T-helper 2 cell treated with Interferon-gamma antibody and Interleukin-4, amounts not matched to agents 5 μg/mL and 100 μg/mL, for 36 hours (primary cell): Measurements from ENCODE around the gene SLC28A1.

Experiments used
- DNase-seq: peaks from one replicate; pipeline ENCODE4 v3.0.0; 2021; ENCODE audit warnings: low spot score
- H3K27ac Mint-ChIP-seq: one replicate; pipeline ENCODE4 v1.8.0; 2021; ENCODE audit warnings: mild to moderate bottlenecking, mixed read lengths
- H3K27me3 Mint-ChIP-seq: one replicate; pipeline ENCODE4 v1.8.0; 2021; ENCODE audit warnings: low read depth, mixed read lengths
- H3K36me3 Mint-ChIP-seq: one replicate; pipeline ENCODE4 v1.8.0; 2021; ENCODE audit warnings: low read depth, mixed read lengths
- H3K4me1 Mint-ChIP-seq: one replicate; pipeline ENCODE4 v1.8.0; 2021; ENCODE audit warnings: low read depth, mixed read lengths
- H3K4me3 Mint-ChIP-seq: one replicate; pipeline ENCODE4 v1.8.0; 2022; ENCODE audit warnings: mild to moderate bottlenecking, moderate library complexity, mixed read lengths
- H3K9me3 Mint-ChIP-seq: one replicate; pipeline ENCODE4 v1.8.0; 2021; ENCODE audit warnings: mixed read lengths

The SLC28A1 gene

DNA sequence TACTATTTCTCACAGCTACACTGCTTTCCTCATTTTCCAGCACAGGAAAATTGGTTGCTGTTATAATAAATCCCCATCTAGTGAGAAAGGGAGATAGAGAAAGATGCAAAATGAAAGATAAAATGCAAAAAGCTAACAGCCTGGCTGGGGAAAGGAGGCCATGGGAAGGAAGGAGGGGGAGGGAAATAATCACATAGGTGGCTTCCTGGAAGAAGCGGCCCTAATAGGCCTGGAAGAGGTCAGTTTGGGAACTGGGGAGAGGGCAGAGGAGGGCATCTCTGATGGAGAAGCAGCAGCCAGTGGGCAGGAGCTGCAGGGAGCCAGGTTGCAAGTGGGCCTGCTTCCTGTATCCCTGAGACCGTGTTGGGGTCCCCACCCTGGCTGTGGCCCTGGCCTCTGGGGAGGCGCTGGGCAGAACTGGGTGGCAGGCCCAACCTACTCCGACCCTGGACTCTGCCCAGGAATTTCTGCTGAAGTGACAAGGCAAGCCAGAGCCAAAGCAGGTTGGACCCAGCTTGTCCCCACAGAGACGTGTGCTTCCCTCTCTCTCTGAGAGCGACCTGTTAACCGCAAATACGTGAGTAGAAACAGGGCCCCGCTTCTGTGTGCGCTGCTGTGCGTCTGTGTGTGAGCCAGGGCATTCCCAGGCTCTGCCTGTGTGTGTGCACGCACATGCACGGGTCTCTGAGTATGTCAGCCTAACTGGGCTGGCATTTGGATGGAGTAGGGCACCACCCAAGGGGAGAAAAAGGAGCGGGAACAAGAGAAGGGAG, 1.9 kb downstream of the SLC28A1 start:
- Mint-ChIP-seq H3K4me1 (no peaks in the 10 kb centered on the region), H3K9me3 (no peaks in the 10 kb centered on the region), H3K4me3 (no peak overlapping the region), H3K36me3 (no peaks in the 10 kb centered on the region), H3K27me3 (peaks cover 2% of the 10 kb centered on the region), H3K27ac (no peak overlapping the region)
- no peak for DNase-seq

- Mint-ChIP-seq H3K27me3 (peaks cover 2% of the 10 kb centered on the region), H3K4me3 (no peak overlapping the region), H3K4me1 (no peaks in the 10 kb centered on the region), H3K36me3 (no peaks in the 10 kb centered on the region), H3K9me3 (no peaks in the 10 kb centered on the region), H3K27ac (no peak overlapping the region)
- no peak for DNase-seq
Observed at GRCh38 chr15:84886984-84887299, 2.5 kb downstream of the SLC28A1 start.

DNA sequence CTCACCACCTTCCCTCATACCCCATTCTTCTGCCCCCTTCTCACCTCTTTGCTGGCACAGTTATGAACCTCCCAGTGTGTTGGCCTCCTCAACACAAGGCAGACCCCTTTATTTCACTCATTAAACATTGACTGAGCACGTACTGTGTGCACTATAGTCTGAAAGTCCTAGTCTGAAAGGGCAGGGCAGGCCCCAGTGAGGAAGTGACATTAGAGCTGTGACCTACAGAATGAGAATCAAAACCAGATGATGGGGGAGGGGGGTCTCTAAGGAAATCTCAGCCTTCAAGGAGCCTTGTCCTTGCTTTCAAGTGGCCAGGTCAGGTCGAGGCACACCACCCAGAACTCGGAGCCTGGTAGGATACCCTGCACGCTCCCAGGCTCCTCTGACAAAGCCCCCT, 3.5 kb downstream of the SLC28A1 start:
- no peak for DNase-seq
- Mint-ChIP-seq H3K27me3 (peaks cover 2% of the 10 kb centered on the region), H3K36me3 (no peaks in the 10 kb centered on the region), H3K4me1 (no peaks in the 10 kb centered on the region), H3K9me3 (no peaks in the 10 kb centered on the region), H3K4me3 (no peak overlapping the region), H3K27ac (no peak overlapping the region)

GRCh38 chr15:84888639-84889038, 4.2 kb downstream of the SLC28A1 start:
- Mint-ChIP-seq H3K36me3 (no peaks in the 10 kb centered on the region), H3K27me3 (peaks cover 2% of the 10 kb centered on the region), H3K27ac (no peak overlapping the region), H3K4me3 (no peak overlapping the region), H3K4me1 (no peaks in the 10 kb centered on the region), H3K9me3 (no peaks in the 10 kb centered on the region)
- DNase-seq, result no peak

DNA sequence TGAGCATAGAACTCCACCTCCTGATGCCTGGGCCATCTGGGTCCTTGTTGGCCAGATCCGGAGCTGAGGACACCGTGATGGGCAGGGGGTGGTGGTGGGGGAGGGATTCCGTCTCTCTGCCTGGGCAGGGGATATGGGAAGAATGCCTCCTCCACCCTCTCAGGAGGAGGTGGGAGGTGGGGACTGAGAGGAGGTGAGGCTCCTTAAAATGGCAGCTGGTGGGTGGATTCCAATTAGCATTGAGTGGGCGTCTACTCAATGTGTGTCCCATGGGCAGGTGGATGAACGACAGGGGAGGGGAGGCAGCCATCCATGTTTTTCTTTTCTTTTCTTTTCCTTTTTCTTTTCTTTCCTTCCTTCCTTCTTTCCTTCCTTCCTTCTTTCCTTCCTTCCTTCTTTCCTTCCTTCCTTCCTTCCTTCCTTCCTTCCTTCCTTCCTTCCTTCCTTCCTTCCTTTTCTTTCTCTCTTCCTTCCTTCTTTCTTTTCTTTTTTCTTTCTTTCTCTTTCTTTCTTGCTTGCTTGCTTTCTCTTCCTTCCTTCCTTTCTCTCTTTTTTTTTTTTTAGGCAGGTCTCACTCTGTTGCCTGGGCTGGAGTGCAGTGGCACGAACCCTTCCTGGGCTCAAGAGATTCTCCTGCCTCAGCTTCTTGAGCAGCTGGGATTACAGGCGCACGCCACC, 5.0 kb downstream of the SLC28A1 start:
- no peaks in the 10 kb centered on the region for H3K4me1 Mint-ChIP-seq
- H3K27me3 Mint-ChIP-seq, result peaks cover 2% of the 10 kb centered on the region
- no peaks in the 10 kb centered on the region for H3K9me3 Mint-ChIP-seq
- no peak overlapping the region for H3K4me3 Mint-ChIP-seq
- DNase-seq, result no peak
- no peak overlapping the region for H3K27ac Mint-ChIP-seq
- H3K36me3 Mint-ChIP-seq, result no peaks in the 10 kb centered on the region

DNA sequence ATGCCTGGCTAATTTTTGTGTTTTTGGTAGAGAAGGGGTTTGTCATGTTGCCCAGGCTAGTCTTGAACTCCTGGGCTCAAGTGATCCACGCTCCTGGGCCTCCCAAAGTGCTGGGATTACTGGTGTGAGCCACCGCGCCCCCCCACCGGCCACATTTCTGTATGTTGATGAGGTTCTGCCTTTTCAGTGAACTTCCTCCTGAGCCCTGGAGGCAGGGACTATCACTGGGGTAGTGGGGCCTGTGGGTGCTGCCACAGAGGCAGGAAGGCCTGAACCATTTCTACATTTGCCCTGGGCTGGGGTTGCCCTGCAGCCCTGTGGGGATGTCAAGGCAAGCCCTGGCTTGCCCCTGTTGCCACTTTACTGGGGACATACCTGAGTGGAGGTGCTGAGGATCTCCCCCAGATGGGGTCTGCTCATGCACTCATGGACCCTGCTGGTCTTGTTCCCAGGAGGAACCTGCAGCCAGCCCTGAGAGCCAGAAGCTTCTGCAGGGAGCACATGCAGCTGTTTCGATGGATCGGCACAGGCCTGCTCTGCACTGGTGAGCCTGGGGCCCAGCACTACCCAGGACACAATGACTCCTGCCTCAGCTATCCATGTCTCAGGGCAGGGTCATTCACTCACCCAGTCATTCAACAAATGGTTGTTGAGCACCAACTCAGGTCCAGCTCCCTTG, 5.7 kb downstream of the SLC28A1 start:
- Mint-ChIP-seq H3K4me3 (no peak overlapping the region), H3K9me3 (no peaks in the 10 kb centered on the region), H3K36me3 (no peaks in the 10 kb centered on the region), H3K27me3 (peaks cover 2% of the 10 kb centered on the region), H3K27ac (no peak overlapping the region), H3K4me1 (no peaks in the 10 kb centered on the region)
- no peak for DNase-seq

DNA sequence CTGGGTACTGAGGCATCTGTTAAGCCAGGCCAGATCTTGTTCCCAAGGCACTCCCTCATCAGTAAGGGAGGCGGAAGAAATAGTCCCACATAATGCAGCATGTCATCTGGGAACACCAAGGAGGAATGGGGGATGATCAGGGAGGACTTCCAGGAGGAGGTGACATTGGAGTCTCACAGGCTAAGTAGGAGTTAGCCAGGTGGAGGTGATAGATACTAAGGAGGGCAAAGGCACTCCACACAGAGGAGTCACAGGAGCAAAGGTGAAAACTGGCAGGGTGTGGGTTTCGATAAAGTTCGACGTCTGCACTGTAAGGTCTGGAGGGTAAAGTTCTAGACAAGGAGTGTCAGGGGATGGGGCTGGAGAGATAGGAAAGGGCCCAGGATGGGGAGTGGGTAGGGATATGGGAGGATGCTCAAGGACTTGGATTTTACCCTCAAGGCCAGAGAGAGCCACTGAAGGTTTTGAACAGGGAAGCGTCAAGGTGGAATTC, 6.3 kb downstream of the SLC28A1 start:
- Mint-ChIP-seq H3K36me3 (no peaks in the 10 kb centered on the region), H3K4me1 (no peaks in the 10 kb centered on the region), H3K9me3 (no peaks in the 10 kb centered on the region), H3K4me3 (no peak overlapping the region), H3K27me3 (peaks cover 2% of the 10 kb centered on the region), H3K27ac (no peak overlapping the region)
- no peak for DNase-seq

DNA sequence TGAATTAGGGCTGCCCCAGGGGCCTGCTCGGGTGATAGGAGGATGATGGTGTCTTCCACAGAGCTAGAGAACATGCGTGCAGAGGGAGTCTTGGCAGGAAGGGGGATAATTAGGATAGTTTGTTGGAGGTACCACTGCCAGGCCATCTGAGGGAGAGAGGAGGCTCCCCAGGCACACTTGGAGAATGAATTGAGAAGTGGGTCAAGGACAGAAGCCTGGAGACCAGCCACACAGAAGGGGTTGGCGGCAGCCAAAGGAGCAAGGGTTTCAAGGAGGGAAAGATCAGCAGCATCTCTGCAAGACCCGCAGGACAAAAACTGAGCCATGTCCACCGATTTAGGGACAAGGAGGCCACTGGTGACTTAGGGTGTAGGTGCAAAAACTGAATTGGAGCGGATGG, 6.9 kb downstream of the SLC28A1 start:
- Mint-ChIP-seq H3K27ac (no peak overlapping the region), H3K4me3 (no peak overlapping the region), H3K4me1 (no peaks in the 10 kb centered on the region), H3K36me3 (no peaks in the 10 kb centered on the region), H3K27me3 (peaks cover 2% of the 10 kb centered on the region), H3K9me3 (no peaks in the 10 kb centered on the region)
- DNase-seq, result no peak

GRCh38 chr15:84892786-84893307, 8.4 kb downstream of the SLC28A1 start:
- no peak overlapping the region for H3K27ac Mint-ChIP-seq
- H3K4me1 Mint-ChIP-seq, result no peaks in the 10 kb centered on the region
- no peak for DNase-seq
- H3K36me3 Mint-ChIP-seq, result no peaks in the 10 kb centered on the region
- H3K9me3 Mint-ChIP-seq, result no peaks in the 10 kb centered on the region
- H3K4me3 Mint-ChIP-seq, result no peak overlapping the region
- peaks cover 5% of the 10 kb centered on the region for H3K27me3 Mint-ChIP-seq

GRCh38 chr15:84893607-84894006, 9.1 kb downstream of the SLC28A1 start:
- H3K27ac Mint-ChIP-seq, result no peak overlapping the region
- H3K9me3 Mint-ChIP-seq, result no peaks in the 10 kb centered on the region
- peaks cover 5% of the 10 kb centered on the region for H3K27me3 Mint-ChIP-seq
- no peak for DNase-seq
- H3K4me1 Mint-ChIP-seq, result no peaks in the 10 kb centered on the region
- no peak overlapping the region for H3K4me3 Mint-ChIP-seq
- H3K36me3 Mint-ChIP-seq, result no peaks in the 10 kb centered on the region

DNA sequence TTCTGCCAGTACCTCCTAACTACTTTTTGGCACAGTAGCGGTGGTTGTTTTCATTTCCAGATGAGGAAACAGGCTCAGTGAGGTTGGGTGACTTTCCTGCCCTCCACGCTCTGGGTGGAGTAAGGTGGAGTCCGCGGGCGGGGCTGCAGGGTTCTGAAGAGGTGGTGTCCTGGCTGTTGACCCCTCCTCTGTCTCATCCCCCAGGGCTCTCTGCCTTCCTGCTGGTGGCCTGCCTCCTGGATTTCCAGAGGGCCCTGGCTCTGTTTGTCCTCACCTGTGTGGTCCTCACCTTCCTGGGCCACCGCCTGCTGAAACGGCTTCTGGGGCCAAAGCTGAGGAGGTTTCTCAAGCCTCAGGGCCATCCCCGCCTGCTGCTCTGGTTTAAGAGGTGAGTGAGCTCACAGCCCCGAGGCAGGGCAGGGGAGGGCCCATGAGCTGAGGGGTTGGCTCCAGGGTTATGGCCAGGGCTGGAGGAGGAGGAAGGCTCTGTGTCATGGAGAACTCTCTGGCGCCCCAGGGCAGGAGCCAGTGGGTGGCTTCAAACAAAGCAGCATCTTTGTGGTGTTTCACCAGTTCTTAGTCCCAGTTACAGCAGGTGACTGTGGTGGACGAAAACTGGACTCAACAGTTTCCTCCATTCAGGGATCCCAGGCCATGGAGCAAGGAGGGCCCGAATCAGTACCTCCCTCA, 10.4 kb downstream of the SLC28A1 start:
- Mint-ChIP-seq H3K27me3 (peaks cover 9% of the 10 kb centered on the region), H3K9me3 (no peaks in the 10 kb centered on the region), H3K36me3 (no peaks in the 10 kb centered on the region), H3K27ac (no peak overlapping the region), H3K4me3 (no peak overlapping the region), H3K4me1 (no peaks in the 10 kb centered on the region)
- DNase-seq, result no peak

GRCh38 chr15:84898761-84899160, 14.3 kb downstream of the SLC28A1 start:
- no peak overlapping the region for H3K27ac Mint-ChIP-seq
- no peaks in the 10 kb centered on the region for H3K4me1 Mint-ChIP-seq
- no peaks in the 10 kb centered on the region for H3K36me3 Mint-ChIP-seq
- H3K9me3 Mint-ChIP-seq, result peaks cover 3% of the 10 kb centered on the region
- peaks cover 9% of the 10 kb centered on the region for H3K27me3 Mint-ChIP-seq
- DNase-seq, result no peak
- H3K4me3 Mint-ChIP-seq, result no peak overlapping the region

DNA sequence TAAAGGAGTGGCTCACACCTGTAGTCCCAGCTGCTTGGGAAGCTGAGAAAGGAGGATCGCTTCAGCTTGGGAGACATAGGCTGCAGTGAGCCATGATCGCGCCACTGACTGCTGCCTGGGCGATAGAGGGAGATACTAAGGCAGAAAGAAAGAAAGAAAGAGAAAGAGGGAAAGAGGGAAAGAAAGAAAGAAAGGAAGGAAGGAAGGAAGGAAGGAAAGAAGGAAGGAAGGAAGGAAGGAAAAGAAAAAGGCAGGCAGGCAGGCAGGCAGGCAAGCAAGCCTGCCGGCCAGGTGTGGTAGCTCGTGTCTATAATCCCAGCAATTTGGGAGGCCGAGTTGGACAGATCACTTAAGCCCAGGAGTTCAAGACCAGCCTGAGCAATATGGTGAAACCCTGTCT, 15.3 kb downstream of the SLC28A1 start:
- H3K36me3 Mint-ChIP-seq, result no peaks in the 10 kb centered on the region
- peaks cover 9% of the 10 kb centered on the region for H3K27me3 Mint-ChIP-seq
- H3K9me3 Mint-ChIP-seq, result peaks cover 3% of the 10 kb centered on the region
- H3K4me3 Mint-ChIP-seq, result no peak overlapping the region
- H3K27ac Mint-ChIP-seq, result no peak overlapping the region
- no peak for DNase-seq
- no peaks in the 10 kb centered on the region for H3K4me1 Mint-ChIP-seq

GRCh38 chr15:84901540-84901939, 17.1 kb downstream of the SLC28A1 start:
- no peak overlapping the region for H3K27ac Mint-ChIP-seq
- peaks cover 3% of the 10 kb centered on the region for H3K9me3 Mint-ChIP-seq
- H3K27me3 Mint-ChIP-seq, result peaks cover 9% of the 10 kb centered on the region
- no peaks in the 10 kb centered on the region for H3K4me1 Mint-ChIP-seq
- H3K4me3 Mint-ChIP-seq, result no peak overlapping the region
- DNase-seq, result no peak
- H3K36me3 Mint-ChIP-seq, result no peaks in the 10 kb centered on the region
